ENCODE data around the gene SETD5.

DNA sequence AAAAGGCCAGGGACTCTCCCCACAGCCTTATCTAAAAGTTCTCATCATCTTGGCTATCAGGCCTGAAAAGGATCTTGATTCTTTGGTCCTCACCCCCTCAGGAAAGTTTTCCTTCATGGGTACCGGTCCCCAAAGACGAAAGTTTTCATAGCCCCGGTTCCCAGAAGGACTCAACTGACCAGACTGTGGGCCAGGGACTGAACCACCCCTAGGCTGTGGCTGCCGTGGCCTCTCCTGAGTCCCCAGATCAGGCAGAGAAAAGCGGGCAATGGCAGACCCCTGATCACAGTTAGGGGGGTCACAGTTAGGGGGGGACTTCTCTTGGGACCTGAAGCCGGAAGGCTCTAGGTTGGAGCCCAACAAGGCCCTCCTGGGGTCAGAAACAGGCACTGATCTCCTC, 101.4 kb downstream of the SETD5 start:
- TF ChIP-seq, protein P1, sequence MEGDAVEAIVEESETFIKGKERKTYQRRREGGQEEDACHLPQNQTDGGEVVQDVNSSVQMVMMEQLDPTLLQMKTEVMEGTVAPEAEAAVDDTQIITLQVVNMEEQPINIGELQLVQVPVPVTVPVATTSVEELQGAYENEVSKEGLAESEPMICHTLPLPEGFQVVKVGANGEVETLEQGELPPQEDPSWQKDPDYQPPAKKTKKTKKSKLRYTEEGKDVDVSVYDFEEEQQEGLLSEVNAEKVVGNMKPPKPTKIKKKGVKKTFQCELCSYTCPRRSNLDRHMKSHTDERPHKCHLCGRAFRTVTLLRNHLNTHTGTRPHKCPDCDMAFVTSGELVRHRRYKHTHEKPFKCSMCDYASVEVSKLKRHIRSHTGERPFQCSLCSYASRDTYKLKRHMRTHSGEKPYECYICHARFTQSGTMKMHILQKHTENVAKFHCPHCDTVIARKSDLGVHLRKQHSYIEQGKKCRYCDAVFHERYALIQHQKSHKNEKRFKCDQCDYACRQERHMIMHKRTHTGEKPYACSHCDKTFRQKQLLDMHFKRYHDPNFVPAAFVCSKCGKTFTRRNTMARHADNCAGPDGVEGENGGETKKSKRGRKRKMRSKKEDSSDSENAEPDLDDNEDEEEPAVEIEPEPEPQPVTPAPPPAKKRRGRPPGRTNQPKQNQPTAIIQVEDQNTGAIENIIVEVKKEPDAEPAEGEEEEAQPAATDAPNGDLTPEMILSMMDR (IDR thresholded peaks at IDR 0.05; ENCODE audit: extremely low read depth in 1 of 2, insufficient read depth in 1 of 2, low read depth in 1 of 2, low read length in 2 of 2), result no peak
- TF ChIP-seq JUN (IDR thresholded peaks at IDR 0.05; ENCODE audit: borderline replicate concordance, insufficient read depth, insufficient read length, low read depth), result no peak
- TF ChIP-seq EZH2 (IDR thresholded peaks at IDR 0.05; ENCODE audit: borderline replicate concordance, low read depth, low read length, severe bottlenecking), result no peak

Data from endothelial cell of umbilical vein (primary cell).